Measurements from ENCODE around the gene NUPR2. TPM values are rescaled to one million over a fixed set of nuclear protein-coding genes. Genes with fewer than 3 reads are reported as not detected.

Gene NUPR2
- total and polyA plus RNA-seq, 2 of the 8 experiments (the other 6 are each of a cell fraction or from before 2014, with no cell fraction given), result not detected

DNA sequence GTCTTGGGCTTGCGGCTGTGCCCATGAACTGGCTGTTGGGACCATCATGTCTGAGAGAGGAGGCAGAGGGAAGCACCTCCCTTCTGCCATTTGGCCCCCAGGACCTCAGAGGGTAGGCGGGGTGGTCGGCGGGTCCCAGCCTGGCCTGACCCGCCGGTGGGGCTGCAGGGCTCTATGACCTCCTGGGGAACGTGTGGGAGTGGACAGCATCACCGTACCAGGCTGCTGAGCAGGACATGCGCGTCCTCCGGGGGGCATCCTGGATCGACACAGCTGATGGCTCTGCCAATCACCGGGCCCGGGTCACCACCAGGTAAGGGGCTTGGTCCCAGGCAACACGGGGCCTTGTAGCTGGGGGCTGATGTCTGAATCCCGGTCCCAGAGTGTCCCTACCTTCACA, 38.0 kb downstream of the NUPR2 start (continued):
- TF ChIP-seq JUND (IDR thresholded peaks at IDR 0.05; ENCODE audit: low read length) (no peak), GABPA (IDR thresholded peaks at IDR 0.05; ENCODE audit: borderline replicate concordance, insufficient read depth, low read length) (no peak), KDM5A (IDR thresholded peaks at IDR 0.05; ENCODE audit: low read length) (no peak), RFX5 (IDR thresholded peaks at IDR 0.05; ENCODE audit: borderline replicate concordance, low read depth, low read length) (no peak), SIX5 (IDR thresholded peaks at IDR 0.05; ENCODE audit: low read depth, low read length) (no peak), GTF2F1 (IDR thresholded peaks at IDR 0.05; ENCODE audit: borderline replicate concordance, low read depth, low read length) (no peak)

Measured in H1 (cell line).